Neural cell (in vitro differentiated cells): ENCODE data around the gene DNAJB6. TPM values are rescaled to one million over a fixed set of nuclear protein-coding genes. Genes with fewer than 3 reads are reported as not detected.

Experiments used
- H2AFZ ChIP-seq: fragments of 200-600, 300-800 bp; sonication (generic), shearing (Covaris generic); 2 replicates; pipeline ENCODE4 v1.6.0; 2014; ENCODE audit warnings: low read depth, mild to moderate bottlenecking, antibody characterized with exemption, low read length, moderate library complexity
- H3F3A ChIP-seq: fragments of 200-600 bp; shearing (Covaris generic); 2 replicates; pipeline ENCODE4 v1.6.1; 2016; ENCODE audit warnings: mild to moderate bottlenecking, moderate library complexity, mixed read lengths, antibody characterized with exemption, low read length; ENCODE audit not compliant: insufficient read depth, poor library complexity, severe bottlenecking
- H3K27ac ChIP-seq: fragments of 200-600, 300-800 bp; sonication (generic), shearing (Covaris generic); 2 replicates; pipeline ENCODE4 v1.5.1; 2014; ENCODE audit warnings: mild to moderate bottlenecking, low read length, moderate library complexity
- H3K27me3 ChIP-seq: fragments of 300-800, 200-600 bp; sonication (generic), shearing (Covaris generic); 2 replicates; pipeline ENCODE4 v1.6.0; 2014; ENCODE audit warnings: mild to moderate bottlenecking, low read depth, low read length, moderate library complexity; ENCODE audit not compliant: insufficient read depth
- H3K36me3 ChIP-seq: fragments of 300-800, 200-600 bp; sonication (generic), shearing (Covaris generic); 2 replicates; pipeline ENCODE4 v1.5.1; 2014; ENCODE audit warnings: mild to moderate bottlenecking, antibody characterized with exemption, low read length, moderate library complexity; ENCODE audit not compliant: insufficient read depth
- H3K4me2 ChIP-seq: fragments of 300-800, 200-600 bp; sonication (generic), shearing (Covaris generic); 2 replicates; pipeline ENCODE4 v1.6.0; 2014; ENCODE audit warnings: mild to moderate bottlenecking, low read length
- H3K4me3 ChIP-seq: fragments of 300-800, 200-600 bp; sonication (generic), shearing (Covaris generic); 2 replicates; pipeline ENCODE4 v1.5.1; 2014; ENCODE audit warnings: mild to moderate bottlenecking, low read length, moderate library complexity
- H3K79me2 ChIP-seq: fragments of 200-600 bp; shearing (Covaris generic); replicated peaks from 2 replicates; pipeline ENCODE4 v1.6.0; 2014; ENCODE audit warnings: mild to moderate bottlenecking, low read length, moderate library complexity; ENCODE audit not compliant: insufficient read depth
- H3K9ac ChIP-seq: fragments of 300-800, 200-600 bp; sonication (generic), shearing (Covaris generic); 2 replicates; pipeline ENCODE4 v1.6.1; 2016; ENCODE audit warnings: mild to moderate bottlenecking, low read length, mixed read lengths
- H3K9me2 ChIP-seq: fragments of 200-600 bp; shearing (Covaris generic); 2 replicates; pipeline ENCODE4 v1.6.1; 2016; ENCODE audit warnings: mild to moderate bottlenecking, low read length, mixed read lengths; ENCODE audit not compliant: insufficient read depth
- H3K9me3 ChIP-seq: fragments of 200-600, 300-800 bp; sonication (generic), shearing (Covaris generic); 2 replicates; pipeline ENCODE4 v1.6.1; 2016; ENCODE audit warnings: mild to moderate bottlenecking, mixed run types, low read length, moderate library complexity, mixed read lengths
- H4K20me1 ChIP-seq: fragments of 200-600 bp; shearing (Covaris generic); 2 replicates; pipeline ENCODE4 v1.6.1; 2016; ENCODE audit warnings: mild to moderate bottlenecking, mixed run types; ENCODE audit not compliant: insufficient read depth
- EP300 ChIP-seq: fragments of 450-650 bp; conservative IDR thresholded peaks from 2 replicates; pipeline ENCODE4 v1.6.1; 2014; ENCODE audit warnings: antibody characterized with exemption, mild to moderate bottlenecking, moderate library complexity; ENCODE audit not compliant: poor library complexity, severe bottlenecking
- EZH2 ChIP-seq: fragments of 200-600, 300-800 bp; shearing (Covaris generic), sonication (generic); IDR thresholded peaks from 2 replicates; pipeline ENCODE4 v1.6.1; 2014; ENCODE audit warnings: antibody characterized with exemption, low read length, borderline replicate concordance, mild to moderate bottlenecking; ENCODE audit not compliant: insufficient read depth, poor library complexity, severe bottlenecking
- MXI1 ChIP-seq: fragments of 450-650 bp; conservative IDR thresholded peaks from 2 replicates; pipeline ENCODE4 v1.6.1; 2014; ENCODE audit warnings: antibody characterized with exemption, mild to moderate bottlenecking; ENCODE audit not compliant: poor library complexity, severe bottlenecking
- POLR2AphosphoS5 ChIP-seq: IDR thresholded peaks from 2 replicates; pipeline ENCODE4 v1.6.1; 2012
- RAD21 ChIP-seq: fragments of 450-650 bp; conservative IDR thresholded peaks from 2 replicates; pipeline ENCODE4 v1.6.1; 2014; ENCODE audit warnings: antibody characterized with exemption, mild to moderate bottlenecking, moderate library complexity
- SMC3 ChIP-seq: fragments of 450-650 bp; conservative IDR thresholded peaks from 2 replicates; pipeline ENCODE4 v1.6.1; 2014; ENCODE audit warnings: antibody characterized with exemption, mild to moderate bottlenecking, moderate library complexity; ENCODE audit not compliant: poor library complexity
- TAF1 ChIP-seq: IDR thresholded peaks from 2 replicates; pipeline ENCODE4 v1.6.1; 2012; ENCODE audit warnings: low read depth
- polyA plus RNA-seq: library from polyadenylated mRNA; depleted of rRNA; stranded (reverse); fragments of >200 nt; gene quantifications from 2 replicates; pipeline ENCODE4 v1.2.3, GENCODE V29; 2014
- TF ChIP-seq, protein P1 (sequence below): IDR thresholded peaks from 2 replicates; pipeline ENCODE4 v1.6.1; 2012; ENCODE audit warnings: borderline replicate concordance
- TF ChIP-seq, protein P2 (sequence below): fragments of 450-650 bp; IDR thresholded peaks from 2 replicates; pipeline ENCODE4 v1.5.1; 2014; ENCODE audit warnings: antibody characterized with exemption, mild to moderate bottlenecking, moderate library complexity; ENCODE audit not compliant: poor library complexity, severe bottlenecking

Gene DNAJB6
- polyA plus RNA-seq, 1 donor from 2014 or later: 427 TPM

DNA sequence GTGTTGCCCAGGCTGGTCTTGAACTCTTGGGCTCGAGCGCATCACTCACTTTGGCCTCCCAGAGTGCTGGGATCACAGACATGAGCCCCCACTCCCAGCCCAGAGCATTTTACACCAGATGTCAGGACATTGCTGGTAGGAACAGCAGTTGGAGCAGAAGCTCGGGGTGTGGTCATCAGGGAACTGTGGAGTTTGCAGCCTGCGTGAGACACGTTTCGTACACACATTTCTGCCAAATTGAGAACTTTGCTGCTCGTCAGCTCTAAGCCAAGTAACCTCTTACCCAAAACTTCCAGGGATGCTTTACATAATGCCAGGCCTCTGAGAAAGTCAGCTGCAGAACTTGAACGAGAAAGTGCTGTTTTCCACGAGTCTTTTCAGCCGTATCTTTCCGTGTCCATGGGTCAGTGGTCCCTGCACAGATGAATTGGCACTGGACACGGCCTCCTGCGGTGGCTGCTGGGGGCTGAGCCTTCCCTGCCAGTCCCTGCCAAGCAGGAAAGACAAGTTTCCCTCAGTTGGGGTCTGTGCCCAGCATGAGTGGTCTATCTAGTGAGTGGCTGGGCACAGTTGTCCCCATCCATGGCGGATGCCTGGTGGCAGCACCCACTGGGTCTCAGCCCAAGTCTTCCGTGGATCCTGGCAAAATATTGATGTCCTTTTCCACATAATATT lies 54.4 kb downstream of the DNAJB6 start:
- H3K9me3 ChIP-seq: no peaks in the 10 kb centered on the region
- no peak overlapping the region for H3K27ac ChIP-seq
- H3K36me3 ChIP-seq: no peaks in the 10 kb centered on the region
- H3K4me2 ChIP-seq: no peak overlapping the region
- no peaks in the 10 kb centered on the region for H4K20me1 ChIP-seq
- no peaks in the 10 kb centered on the region for H3K27me3 ChIP-seq
- TF ChIP-seq POLR2AphosphoS5 (no peak), EP300 (no peak), MXI1 (no peak), RAD21 (no peak), TAF1 (no peak)
- TF ChIP-seq, protein P1, sequence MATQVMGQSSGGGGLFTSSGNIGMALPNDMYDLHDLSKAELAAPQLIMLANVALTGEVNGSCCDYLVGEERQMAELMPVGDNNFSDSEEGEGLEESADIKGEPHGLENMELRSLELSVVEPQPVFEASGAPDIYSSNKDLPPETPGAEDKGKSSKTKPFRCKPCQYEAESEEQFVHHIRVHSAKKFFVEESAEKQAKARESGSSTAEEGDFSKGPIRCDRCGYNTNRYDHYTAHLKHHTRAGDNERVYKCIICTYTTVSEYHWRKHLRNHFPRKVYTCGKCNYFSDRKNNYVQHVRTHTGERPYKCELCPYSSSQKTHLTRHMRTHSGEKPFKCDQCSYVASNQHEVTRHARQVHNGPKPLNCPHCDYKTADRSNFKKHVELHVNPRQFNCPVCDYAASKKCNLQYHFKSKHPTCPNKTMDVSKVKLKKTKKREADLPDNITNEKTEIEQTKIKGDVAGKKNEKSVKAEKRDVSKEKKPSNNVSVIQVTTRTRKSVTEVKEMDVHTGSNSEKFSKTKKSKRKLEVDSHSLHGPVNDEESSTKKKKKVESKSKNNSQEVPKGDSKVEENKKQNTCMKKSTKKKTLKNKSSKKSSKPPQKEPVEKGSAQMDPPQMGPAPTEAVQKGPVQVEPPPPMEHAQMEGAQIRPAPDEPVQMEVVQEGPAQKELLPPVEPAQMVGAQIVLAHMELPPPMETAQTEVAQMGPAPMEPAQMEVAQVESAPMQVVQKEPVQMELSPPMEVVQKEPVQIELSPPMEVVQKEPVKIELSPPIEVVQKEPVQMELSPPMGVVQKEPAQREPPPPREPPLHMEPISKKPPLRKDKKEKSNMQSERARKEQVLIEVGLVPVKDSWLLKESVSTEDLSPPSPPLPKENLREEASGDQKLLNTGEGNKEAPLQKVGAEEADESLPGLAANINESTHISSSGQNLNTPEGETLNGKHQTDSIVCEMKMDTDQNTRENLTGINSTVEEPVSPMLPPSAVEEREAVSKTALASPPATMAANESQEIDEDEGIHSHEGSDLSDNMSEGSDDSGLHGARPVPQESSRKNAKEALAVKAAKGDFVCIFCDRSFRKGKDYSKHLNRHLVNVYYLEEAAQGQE: no peak
- TF ChIP-seq, protein P2, sequence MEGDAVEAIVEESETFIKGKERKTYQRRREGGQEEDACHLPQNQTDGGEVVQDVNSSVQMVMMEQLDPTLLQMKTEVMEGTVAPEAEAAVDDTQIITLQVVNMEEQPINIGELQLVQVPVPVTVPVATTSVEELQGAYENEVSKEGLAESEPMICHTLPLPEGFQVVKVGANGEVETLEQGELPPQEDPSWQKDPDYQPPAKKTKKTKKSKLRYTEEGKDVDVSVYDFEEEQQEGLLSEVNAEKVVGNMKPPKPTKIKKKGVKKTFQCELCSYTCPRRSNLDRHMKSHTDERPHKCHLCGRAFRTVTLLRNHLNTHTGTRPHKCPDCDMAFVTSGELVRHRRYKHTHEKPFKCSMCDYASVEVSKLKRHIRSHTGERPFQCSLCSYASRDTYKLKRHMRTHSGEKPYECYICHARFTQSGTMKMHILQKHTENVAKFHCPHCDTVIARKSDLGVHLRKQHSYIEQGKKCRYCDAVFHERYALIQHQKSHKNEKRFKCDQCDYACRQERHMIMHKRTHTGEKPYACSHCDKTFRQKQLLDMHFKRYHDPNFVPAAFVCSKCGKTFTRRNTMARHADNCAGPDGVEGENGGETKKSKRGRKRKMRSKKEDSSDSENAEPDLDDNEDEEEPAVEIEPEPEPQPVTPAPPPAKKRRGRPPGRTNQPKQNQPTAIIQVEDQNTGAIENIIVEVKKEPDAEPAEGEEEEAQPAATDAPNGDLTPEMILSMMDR: no peak
- H3K9me2 ChIP-seq: no peaks in the 10 kb centered on the region
- no peak overlapping the region for H2AFZ ChIP-seq
- H3K9ac ChIP-seq: no peak overlapping the region
- H3F3A ChIP-seq: no peaks in the 10 kb centered on the region
- H3K79me2 ChIP-seq: peaks cover 4% of the 10 kb centered on the region
- H3K4me3 ChIP-seq: no peak overlapping the region

DNA sequence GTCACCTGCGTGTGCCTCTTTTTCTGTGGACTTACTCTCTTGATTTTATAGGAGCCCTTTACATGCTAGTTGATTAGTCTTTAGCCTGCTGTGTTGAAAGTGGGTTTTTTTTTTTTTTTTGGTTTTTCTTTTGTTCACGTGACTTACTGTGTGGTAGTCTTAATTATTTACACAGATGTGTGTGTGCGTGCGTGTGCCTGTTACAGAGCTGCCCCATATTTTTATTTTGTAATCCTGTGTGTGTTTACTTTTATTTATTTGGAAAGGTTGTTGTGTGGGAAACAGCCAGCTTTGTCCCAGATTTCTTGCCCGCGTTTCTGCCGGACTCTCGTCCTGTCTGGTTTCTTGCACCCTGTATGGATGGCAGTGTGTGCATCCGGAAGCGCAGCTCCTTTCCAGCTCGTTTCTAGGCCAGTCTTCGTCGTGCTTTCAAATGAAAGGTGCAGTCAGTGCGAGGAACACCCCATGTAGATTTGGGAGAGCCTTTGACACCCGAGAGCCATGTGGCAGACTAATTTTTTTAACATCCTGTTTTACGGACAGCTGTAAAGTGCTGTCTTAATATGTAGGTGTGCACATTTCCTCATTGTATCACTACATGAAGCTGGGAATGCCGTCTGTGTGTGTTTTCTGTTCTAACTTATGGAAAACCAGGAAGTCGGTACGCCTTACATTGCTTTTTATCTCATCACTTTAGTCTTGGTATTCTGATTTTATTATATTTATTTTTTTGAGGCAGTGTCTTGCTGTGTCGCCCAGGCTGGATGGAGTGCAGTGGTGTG lies 55.6 kb downstream of the DNAJB6 start:
- Histone ChIP-seq H3K9me3 (no peaks in the 10 kb centered on the region), H3K4me2 (no peak overlapping the region), H3K9ac (no peak overlapping the region), H2AFZ (no peak overlapping the region), H4K20me1 (no peaks in the 10 kb centered on the region), H3K4me3 (no peak overlapping the region), H3K9me2 (no peaks in the 10 kb centered on the region), H3K79me2 (peaks cover 4% of the 10 kb centered on the region), H3K27ac (no peak overlapping the region), H3K27me3 (no peaks in the 10 kb centered on the region), H3F3A (no peaks in the 10 kb centered on the region), H3K36me3 (no peaks in the 10 kb centered on the region)
- TF ChIP-seq POLR2AphosphoS5 (no peak), EZH2 (no peak), MXI1 (no peak), EP300 (no peak), RAD21 (no peak), TAF1 (no peak), SMC3 (no peak)
- TF ChIP-seq, protein P2: no peak
- TF ChIP-seq, protein P1: no peak
